DMS114 treated with DMSO at 0.1 percent for 48 hours (cell line): ENCODE results near the gene FHAD1.

ENCODE experiments used
- DNase-seq: peaks from one replicate; lab custom pipeline; 2025; ENCODE audit not compliant: unreplicated experiment; lab: John Stamatoyannopoulos, UW

FHAD1 gene

GRCh38 chr1:15245593-15246360, 1.2 kb upstream of the FHAD1 start:
- DNase-seq = no peak

GRCh38 chr1:15248216-15248615, 1.2 kb downstream of the FHAD1 start:
- DNase-seq = no peak

GRCh38 chr1:15249081-15249480, 2.1 kb downstream of the FHAD1 start:
- no peak for DNase-seq

- DNase-seq = no peak
Observed at GRCh38 chr1:15251857-15252835, 5.1 kb downstream of the FHAD1 start.

- no peak for DNase-seq
Observed at GRCh38 chr1:15254559-15254958, 7.5 kb downstream of the FHAD1 start.

- DNase-seq = no peak
Observed at GRCh38 chr1:15255582-15256149, 8.6 kb downstream of the FHAD1 start.

GRCh38 chr1:15256584-15256983, 9.6 kb downstream of the FHAD1 start:
- DNase-seq = no peak

GRCh38 chr1:15257309-15257708, 10.3 kb downstream of the FHAD1 start:
- DNase-seq = no peak

- no peak for DNase-seq
Observed at GRCh38 chr1:15258833-15259621, 12.0 kb downstream of the FHAD1 start.

- no peak for DNase-seq
Observed at GRCh38 chr1:15259622-15260007, 12.6 kb downstream of the FHAD1 start.

GRCh38 chr1:15260418-15261154, 13.6 kb downstream of the FHAD1 start:
- DNase-seq = no peak

GRCh38 chr1:15261155-15262002, 14.4 kb downstream of the FHAD1 start:
- no peak for DNase-seq

- no peak for DNase-seq
Observed at GRCh38 chr1:15262003-15262377, 15.0 kb downstream of the FHAD1 start.

- no peak for DNase-seq
Observed at GRCh38 chr1:15262706-15263105, 15.7 kb downstream of the FHAD1 start.

GRCh38 chr1:15264769-15265168, 17.7 kb downstream of the FHAD1 start:
- DNase-seq = no peak

GRCh38 chr1:15271196-15271595, 24.2 kb downstream of the FHAD1 start:
- DNase-seq = no peak

GRCh38 chr1:15272009-15272781, 25.2 kb downstream of the FHAD1 start:
- DNase-seq = peak; percentile 82

GRCh38 chr1:15272782-15273127, 25.7 kb downstream of the FHAD1 start:
- no peak for DNase-seq

GRCh38 chr1:15273274-15273673, 26.3 kb downstream of the FHAD1 start:
- no peak for DNase-seq
